Motor neuron (in vitro differentiated cells): Measurements from ENCODE around the gene MDGA2. TPM values are rescaled to one million over a fixed set of nuclear protein-coding genes. Genes with fewer than 3 reads are reported as not detected.
"Not testable (repeated sequence)": the region's sequence is repeated elsewhere in the genome, so short reads cannot be mapped to it uniquely, and the experiment has no call there.

Experiments
- ATAC-seq, 8 experiments: fragments of 200-7000 bp; cut with Tn5 transposase; replicated peaks in 6 of 8; 2 replicates each; pipeline ENCODE4 v1.8.0; 2021; ENCODE audit warnings: mild to moderate bottlenecking in 8 of 8, moderate library complexity in 8 of 8
- H3K27ac ChIP-seq, 2 donors: fragments of 250-450 bp; sonication (Bioruptor Pico); 2 replicates each; pipeline ENCODE4 v1.9.0; 2021; ENCODE audit warnings: antibody characterized with exemption in 2 of 2, mild to moderate bottlenecking in 2 of 2, moderate library complexity in 1 of 2
- H3K4me1 ChIP-seq, 2 donors: fragments of 250-450 bp; sonication (Bioruptor Pico); replicated peaks in 1 of 2; 2 replicates each; pipeline ENCODE4 v1.6.1; 2021; ENCODE audit warnings: antibody characterized with exemption in 2 of 2, mild to moderate bottlenecking in 2 of 2, moderate library complexity in 1 of 2
- H3K4me3 ChIP-seq, 5 donors: fragments of 250-450 bp; sonication (Bioruptor Pico); 2 replicates each; pipeline ENCODE4 v1.9.0; 2021; ENCODE audit warnings: antibody characterized with exemption in 5 of 5, mild to moderate bottlenecking in 5 of 5, moderate library complexity in 4 of 5
- WGBS, 10 experiments: fragments of 450-650 bp; shearing (Covaris generic); methylation state at CpG; one replicate each; pipeline ENCODE4 v1.0.0; 2022; 5-methylcytosine and 5-hydroxymethylcytosine counted together
- in situ Hi-C, 9 experiments: fragments of 400-800 bp; cut with MboI; loops; one replicate each; pipeline ENCODE4 v1.15.0; 2021; ENCODE audit warnings: low sequenced_read_pairs in 9 of 9, low pct_unique_long_range_greater_than_20kb in 2 of 9; ENCODE audit not compliant: unreplicated experiment in 9 of 9
- total RNA-seq, 8 experiments: library from RNA; unstranded; fragments of 300-600 nt; gene quantifications; 2 replicates each; pipeline versions ENCODE4 v1.2.3 to v1.2.4, GENCODE V29; 2022

Gene MDGA2
- total RNA-seq, 8 experiments from 2014 or later, result 0.05 to 21.2 (median 8.4) TPM

GRCh38 chr14:47276931-47277330 lies 398.5 kb downstream of the MDGA2 start:
- peak in 2 of 8 experiments; percentile 14 to 23 for ATAC-seq
- in situ Hi-C loops, result no loop called here
- WGBS, 10 experiments, result 0 to 100% (median 51%) methylated on average over 1 to 3 of the region's 3 CpGs; no CpG with 5 or more reads in 7 of the 10 experiments
- H3K4me3 ChIP-seq, result no peak overlapping the region
- no peak overlapping the region for H3K27ac ChIP-seq
- H3K4me1 ChIP-seq, result no peaks in the 10 kb centered on the region

DNA sequence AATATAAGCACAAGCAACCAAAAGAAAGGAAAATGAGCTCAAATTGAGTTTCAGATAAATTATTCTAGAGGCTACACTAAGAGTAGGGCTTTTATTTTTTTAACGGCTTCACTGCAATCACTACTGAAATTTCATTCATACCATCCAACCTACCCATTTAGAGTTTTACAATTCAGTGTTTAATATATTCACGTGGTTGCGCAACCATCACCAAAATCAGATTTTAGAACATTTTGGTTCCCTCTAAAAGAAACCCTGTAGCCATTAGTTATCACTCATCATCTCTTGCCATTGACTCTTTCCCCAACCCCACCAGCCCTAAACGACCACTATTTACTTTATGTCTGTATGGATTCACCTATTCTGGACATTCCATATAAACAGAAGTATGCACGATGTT lies 401.5 kb downstream of the MDGA2 start:
- in situ Hi-C loops, result no loop called here
- H3K27ac ChIP-seq, result no peak overlapping the region
- H3K4me3 ChIP-seq, result no peak overlapping the region
- 30 to 93% (median 78%) methylated on average over 2 to 5 of the region's 5 CpGs; no CpG with 5 or more reads in 1 of the 10 experiments for WGBS, 10 experiments
- ATAC-seq, result no peak
- peaks cover 0 to 6% of the 10 kb centered on the region in 2 donors for H3K4me1 ChIP-seq

DNA sequence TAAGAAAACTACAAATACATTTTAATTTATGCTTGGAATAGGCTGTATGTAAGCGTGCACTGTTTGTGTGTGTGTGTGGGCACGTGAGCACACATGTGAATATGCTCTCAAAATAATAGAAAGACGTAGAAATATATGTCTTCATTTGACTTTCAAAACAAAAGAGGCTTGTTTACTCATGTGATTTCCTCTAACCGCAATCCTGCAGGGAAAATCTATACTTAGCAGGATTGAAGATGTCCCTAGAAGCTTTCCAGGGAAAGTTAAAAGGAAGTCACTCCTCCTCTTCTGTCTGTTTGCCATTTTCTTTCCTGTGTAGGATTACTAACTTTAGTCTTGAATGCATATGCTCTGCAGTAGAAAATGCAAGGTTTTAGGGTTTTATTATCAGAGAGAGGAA lies 404.7 kb downstream of the MDGA2 start:
- WGBS, 10 experiments, result 0 to 100% (median 83%) methylated on average over 1 to 4 of the region's 4 CpGs
- H3K4me1 ChIP-seq, result peaks cover 0 to 6% of the 10 kb centered on the region in 2 donors
- H3K4me3 ChIP-seq, result no peak overlapping the region
- no peak for ATAC-seq
- no peak overlapping the region for H3K27ac ChIP-seq
- in situ Hi-C loops, result no loop called here

DNA sequence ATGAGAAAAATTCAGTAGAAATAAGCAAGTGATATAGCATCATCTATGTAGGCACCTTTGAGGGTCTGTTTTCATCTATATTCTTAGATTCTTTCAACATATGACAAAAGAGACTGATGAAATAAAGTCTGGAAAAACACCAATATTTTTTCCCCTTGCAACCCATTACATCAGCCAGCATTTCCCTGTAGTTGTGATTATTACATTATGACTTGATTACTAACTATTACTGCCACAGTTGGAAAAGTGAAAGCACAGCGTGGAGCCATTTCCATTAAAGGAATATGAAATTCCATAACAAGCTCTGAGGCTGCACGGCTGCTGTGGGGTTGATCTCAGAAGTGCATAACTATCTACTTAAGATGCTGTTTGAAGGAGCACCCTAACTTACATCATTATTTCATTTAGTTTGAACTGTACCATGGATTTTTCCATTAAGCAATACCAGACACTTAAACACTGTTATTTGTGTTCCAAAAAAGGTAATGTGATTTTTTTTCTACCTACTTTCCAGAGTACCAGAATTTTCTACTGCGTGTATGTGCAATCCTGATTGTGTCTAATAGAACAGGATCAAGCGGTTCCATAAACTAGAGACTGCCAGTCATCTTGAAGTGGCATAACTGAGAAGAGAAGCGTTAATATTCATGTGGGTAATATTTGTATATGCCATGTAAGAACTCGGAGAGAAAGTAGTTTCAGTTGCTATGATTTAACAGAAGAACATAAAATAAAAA lies 405.5 kb downstream of the MDGA2 start:
- Histone ChIP-seq H3K4me1 (peaks cover 0 to 6% of the 10 kb centered on the region in 2 donors), H3K4me3 (no peak overlapping the region), H3K27ac (peak overlapping the region in 1 of 2 donors; percentile 65)
- WGBS, 10 experiments, result 5 to 100% (median 75%) methylated on average over 2 to 6 of the region's 6 CpGs
- in situ Hi-C loops, result no loop called here
- peak in 5 of 8 experiments; percentile 63 to 98 (median 96) for ATAC-seq

DNA sequence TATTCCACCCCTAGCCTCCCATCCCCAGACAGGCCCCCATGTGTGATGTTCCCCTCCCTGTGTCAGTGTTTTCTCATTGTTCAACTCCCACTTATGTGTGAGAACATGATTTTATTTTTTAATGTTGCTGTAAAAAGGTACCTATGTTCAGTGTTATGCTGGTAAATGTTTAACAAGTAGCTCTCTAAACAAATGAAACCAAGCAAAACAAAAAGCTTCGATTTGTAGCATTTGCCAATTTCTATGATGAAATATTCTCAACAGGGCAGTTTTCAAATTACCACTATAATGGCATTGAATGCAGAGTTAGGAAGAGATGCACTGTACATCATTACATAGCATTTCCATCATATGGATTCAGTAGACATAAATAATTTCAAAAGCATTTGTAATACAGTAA lies 410.6 kb downstream of the MDGA2 start:
- 0 to 100% (median 43%) methylated on average over 1 of the region's 1 CpG; no CpG with 5 or more reads in 2 of the 10 experiments for WGBS, 10 experiments
- no peak for ATAC-seq
- no peak overlapping the region for H3K4me3 ChIP-seq
- in situ Hi-C loops, result no loop called here
- H3K4me1 ChIP-seq, result peaks cover 0 to 2% of the 10 kb centered on the region in 2 donors
- no peak overlapping the region for H3K27ac ChIP-seq

GRCh38 chr14:47262801-47263200 lies 412.6 kb downstream of the MDGA2 start:
- no peak overlapping the region for H3K27ac ChIP-seq
- 0 to 100% (median 85%) methylated on average over 1 to 2 of the region's 2 CpGs; no CpG with 5 or more reads in 4 of the 10 experiments for WGBS, 10 experiments
- H3K4me1 ChIP-seq, result no peaks in the 10 kb centered on the region
- no peak overlapping the region for H3K4me3 ChIP-seq
- in situ Hi-C loops, result no loop called here
- ATAC-seq, result no peak

DNA sequence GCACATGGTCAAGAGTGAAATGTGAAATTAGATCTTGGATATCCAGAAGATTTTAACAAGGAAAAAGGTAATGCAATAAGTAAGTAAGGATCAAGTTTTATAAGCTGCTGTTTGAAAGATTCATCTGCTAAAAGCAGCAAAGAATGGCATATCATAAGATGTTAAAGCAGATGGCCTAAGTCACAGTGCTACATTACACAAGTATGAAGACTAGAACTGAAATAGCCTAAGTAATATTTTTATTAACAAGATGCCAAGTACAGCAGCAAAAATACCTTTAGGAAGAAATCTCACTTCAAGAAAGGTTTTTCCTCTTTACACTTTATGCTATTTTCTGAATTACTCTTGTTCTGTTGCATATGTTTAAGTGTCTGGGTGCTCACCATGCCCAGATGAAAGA lies 414.1 kb downstream of the MDGA2 start:
- Histone ChIP-seq H3K4me3 (no peak overlapping the region), H3K27ac (no peak overlapping the region), H3K4me1 (no peaks in the 10 kb centered on the region)
- in situ Hi-C loops, result no loop called here
- ATAC-seq, result no peak

GRCh38 chr14:47259796-47260195 lies 415.6 kb downstream of the MDGA2 start:
- H3K4me1 ChIP-seq, result no peaks in the 10 kb centered on the region

GRCh38 chr14:47257013-47257412 lies 418.4 kb downstream of the MDGA2 start:
- Histone ChIP-seq H3K4me3 (no peak overlapping the region), H3K4me1 (no peaks in the 10 kb centered on the region), H3K27ac (no peak overlapping the region)
- WGBS, 10 experiments, result 0 to 94% (median 65%) methylated on average over 1 to 2 of the region's 2 CpGs
- ATAC-seq, result no peak
- in situ Hi-C loops, result no loop called here

More at GRCh38 chr14:47259796-47260195, 415.6 kb downstream of the MDGA2 start:
- 0 to 100% (median 37%) methylated on average over 1 to 2 of the region's 2 CpGs; no CpG with 5 or more reads in 2 of the 10 experiments for WGBS, 10 experiments
- no peak for ATAC-seq
- H3K4me3 ChIP-seq, result no peak overlapping the region
- in situ Hi-C loops, result no loop called here
- H3K27ac ChIP-seq, result no peak overlapping the region

DNA sequence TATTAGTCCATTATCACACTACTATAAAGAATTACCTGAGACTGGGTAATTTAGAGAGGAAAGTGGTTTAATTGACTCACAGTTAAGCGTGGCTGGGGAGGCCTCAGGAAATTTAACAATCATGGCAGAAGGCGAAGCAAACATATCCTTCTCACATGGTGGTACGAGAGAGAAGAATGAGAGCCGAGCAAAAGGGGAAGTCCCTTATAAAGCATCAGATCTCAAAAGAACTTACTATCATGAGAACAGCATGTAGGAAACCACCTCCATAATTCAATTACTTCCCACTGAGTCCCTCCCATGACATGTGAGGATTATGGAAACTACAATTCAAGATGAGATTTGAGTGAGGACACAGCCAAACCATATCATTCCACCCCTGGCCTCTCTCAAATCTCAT lies 422.6 kb downstream of the MDGA2 start:
- in situ Hi-C loops, result no loop called here
- ATAC-seq, result no peak
- no peaks in the 10 kb centered on the region for H3K4me1 ChIP-seq
- no peak overlapping the region for H3K4me3 ChIP-seq
- WGBS, 10 experiments, result 25 to 100% (median 91%) methylated on average over 1 to 4 of the region's 4 CpGs; no CpG with 5 or more reads in 2 of the 10 experiments
- H3K27ac ChIP-seq, result no peak overlapping the region

- in situ Hi-C loops, result no loop called here
- no peak for ATAC-seq
- H3K4me3 ChIP-seq, result no peak overlapping the region
- H3K4me1 ChIP-seq, result no peaks in the 10 kb centered on the region
- WGBS, 10 experiments, result 0 to 80% (median 33%) methylated on average over 1 of the region's 1 CpG; no CpG with 5 or more reads in 5 of the 10 experiments
- H3K27ac ChIP-seq, result no peak overlapping the region
Observed at GRCh38 chr14:47246367-47246766, 429.0 kb downstream of the MDGA2 start.

- in situ Hi-C loops, H3K27ac ChIP-seq, H3K4me1 ChIP-seq, H3K4me3 ChIP-seq, ATAC-seq: not testable (repeated sequence)
- WGBS, 10 experiments, result no CpG with 5 or more reads among the region's 18 CpGs
Observed at GRCh38 chr14:47242579-47242978, 432.8 kb downstream of the MDGA2 start.

- 0 to 100% (median 49%) methylated on average over 1 of the region's 1 CpG; no CpG with 5 or more reads in 4 of the 10 experiments for WGBS, 10 experiments
- in situ Hi-C loops, result no loop called here
- Histone ChIP-seq H3K27ac (no peak overlapping the region), H3K4me3 (no peak overlapping the region), H3K4me1 (no peaks in the 10 kb centered on the region)
- ATAC-seq, result no peak
Observed at GRCh38 chr14:47240748-47241437, 434.5 kb downstream of the MDGA2 start.
